ENCODE data around the gene PPP2R3A.
"Not testable (repeated sequence)": the region's sequence is repeated elsewhere in the genome, so short reads cannot be mapped to it uniquely, and the experiment has no call there.

Gene PPP2R3A

GRCh38 chr3:136105044-136105443 lies 139.5 kb downstream of the PPP2R3A start:
- DNase-seq = no peak

GRCh38 chr3:136106101-136106500 lies 140.6 kb downstream of the PPP2R3A start:
- DNase-seq = no peak

GRCh38 chr3:136109499-136109898 lies 144.0 kb downstream of the PPP2R3A start:
- DNase-seq = no peak

DNA sequence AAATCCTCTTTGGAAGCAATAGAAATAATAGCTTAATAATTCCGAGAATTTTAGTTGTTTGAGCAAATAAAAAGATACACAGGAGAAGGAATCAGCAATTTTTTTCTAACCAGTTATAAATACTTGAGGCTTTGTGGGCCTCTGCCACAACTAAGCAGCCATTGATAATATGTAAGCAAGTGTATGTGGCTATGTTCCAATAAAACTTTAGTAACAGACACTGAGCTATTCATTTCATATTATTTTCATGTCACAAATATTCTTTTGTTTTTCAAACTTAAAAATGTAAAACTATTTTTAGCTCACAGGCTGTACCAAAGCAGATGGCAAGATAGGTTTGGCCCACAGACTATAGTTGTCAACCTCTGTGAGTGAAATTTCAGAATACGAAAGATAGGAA lies 145.0 kb downstream of the PPP2R3A start:
- DNase-seq = no peak

- no peak for DNase-seq
Measured at GRCh38 chr3:136114421-136114820, 148.9 kb downstream of the PPP2R3A start.

DNA sequence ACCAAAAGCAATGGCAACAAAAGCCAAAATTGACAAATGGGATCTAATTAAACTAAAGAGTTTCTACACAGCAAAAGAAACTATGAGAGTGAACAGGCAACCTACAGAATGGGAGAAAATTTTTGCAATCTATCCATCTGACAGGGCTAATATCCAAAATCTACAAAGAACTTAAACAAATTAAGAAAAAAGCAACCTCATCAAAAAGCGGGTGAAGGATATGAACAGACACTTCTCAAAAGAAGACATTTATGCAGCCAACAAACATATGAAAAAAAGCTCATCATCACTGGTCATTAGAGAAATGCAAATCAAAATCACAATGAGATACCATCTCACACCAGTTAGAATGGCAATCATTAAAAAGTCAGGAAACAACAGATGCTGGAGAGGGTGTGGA lies 153.8 kb downstream of the PPP2R3A start:
- not testable (repeated sequence) for DNase-seq

DNA sequence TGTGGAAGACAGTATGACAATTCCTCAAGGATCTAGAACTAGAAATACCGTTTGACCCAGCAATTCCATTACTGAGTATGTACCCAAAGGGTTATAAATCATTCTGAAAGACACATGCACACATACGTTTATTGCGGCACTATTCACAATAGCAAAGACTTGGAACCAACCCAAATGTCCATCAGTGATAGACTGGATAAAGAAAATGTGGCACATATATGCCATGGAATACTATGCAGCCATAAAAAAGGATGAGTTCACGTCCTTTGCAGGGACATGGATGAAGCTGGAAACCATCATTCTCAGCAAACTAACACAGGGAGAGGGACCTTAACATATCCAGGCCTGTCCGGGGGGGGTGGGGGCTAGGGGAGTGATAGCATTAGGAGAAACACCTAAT lies 154.3 kb downstream of the PPP2R3A start:
- not testable (repeated sequence) for DNase-seq

GRCh38 chr3:136120373-136121348 lies 155.1 kb downstream of the PPP2R3A start:
- DNase-seq = no peak

- DNase-seq = no peak
Measured at GRCh38 chr3:136122006-136122405, 156.5 kb downstream of the PPP2R3A start.

- DNase-seq = not testable (repeated sequence)
Measured at GRCh38 chr3:136131647-136132046, 166.1 kb downstream of the PPP2R3A start.

GRCh38 chr3:136134091-136134490 lies 168.6 kb downstream of the PPP2R3A start:
- no peak for DNase-seq

DNA sequence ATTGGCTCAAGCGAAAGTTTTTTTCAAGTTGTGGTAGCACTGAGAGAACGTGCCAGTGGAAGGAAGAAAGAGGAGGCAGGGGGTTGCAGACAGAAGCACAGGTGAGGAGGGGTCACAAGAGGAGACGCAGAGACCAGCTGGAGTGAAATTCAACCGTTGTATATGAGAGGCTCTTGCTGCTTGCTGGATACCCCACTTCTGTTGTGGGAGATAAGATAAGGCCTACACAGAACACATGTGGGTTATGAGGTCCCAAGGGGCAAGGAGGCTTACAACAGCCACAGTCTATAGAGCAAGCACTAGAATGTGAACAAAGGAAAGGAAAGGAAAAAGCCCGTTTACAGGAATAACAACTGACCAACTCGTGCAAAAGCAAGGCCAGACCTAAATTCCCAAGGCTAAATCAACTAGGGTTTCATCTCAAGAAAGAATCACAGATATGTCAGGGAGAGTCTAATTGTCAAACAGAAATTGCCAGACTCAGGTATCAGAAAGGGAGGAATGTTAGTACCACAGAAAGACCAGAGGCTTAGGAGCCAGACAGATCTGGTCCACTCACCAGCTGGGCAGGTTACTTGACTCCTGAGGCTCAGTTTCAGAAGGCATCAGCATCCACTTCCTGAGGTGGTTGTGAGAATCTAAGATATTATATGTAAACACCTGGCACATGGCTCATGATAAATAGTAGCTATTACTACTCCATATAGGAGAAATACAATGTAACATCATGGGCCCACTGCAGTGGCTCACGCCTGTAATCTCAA lies 169.7 kb downstream of the PPP2R3A start:
- no peak for DNase-seq

GRCh38 chr3:136136454-136136853 lies 170.9 kb downstream of the PPP2R3A start:
- DNase-seq = no peak

GRCh38 chr3:136141291-136141785 lies 175.8 kb downstream of the PPP2R3A start:
- DNase-seq = no peak

- DNase-seq = no peak
Measured at GRCh38 chr3:136141891-136142290, 176.4 kb downstream of the PPP2R3A start.

GRCh38 chr3:136142592-136142991 lies 177.1 kb downstream of the PPP2R3A start:
- no peak for DNase-seq

- not testable (repeated sequence) for DNase-seq
Measured at GRCh38 chr3:136144397-136144796, 178.9 kb downstream of the PPP2R3A start.

- no peak for DNase-seq
Measured at GRCh38 chr3:136146981-136147729, 181.6 kb downstream of the PPP2R3A start.

DNA sequence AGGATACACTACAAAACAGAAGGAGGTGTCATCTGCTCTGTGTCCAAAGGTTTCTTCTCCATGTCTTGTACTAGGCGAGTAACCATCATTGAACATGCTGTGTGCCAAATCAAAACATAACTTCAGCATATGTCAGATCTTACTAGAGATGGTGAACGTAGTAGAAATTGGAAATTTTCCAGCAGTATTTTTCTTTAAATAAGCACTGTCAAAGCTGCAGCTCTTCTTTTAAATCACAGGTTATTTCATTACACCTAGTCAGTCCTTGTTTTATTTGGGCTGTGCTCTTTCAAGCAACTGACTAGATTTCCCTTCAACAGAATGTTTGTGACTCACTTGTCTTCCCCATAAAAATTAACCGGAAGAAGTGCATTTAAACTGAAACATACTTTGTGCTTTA lies 184.1 kb downstream of the PPP2R3A start:
- no peak for DNase-seq

- DNase-seq = no peak
Measured at GRCh38 chr3:136151219-136151618, 185.7 kb downstream of the PPP2R3A start.

DNA sequence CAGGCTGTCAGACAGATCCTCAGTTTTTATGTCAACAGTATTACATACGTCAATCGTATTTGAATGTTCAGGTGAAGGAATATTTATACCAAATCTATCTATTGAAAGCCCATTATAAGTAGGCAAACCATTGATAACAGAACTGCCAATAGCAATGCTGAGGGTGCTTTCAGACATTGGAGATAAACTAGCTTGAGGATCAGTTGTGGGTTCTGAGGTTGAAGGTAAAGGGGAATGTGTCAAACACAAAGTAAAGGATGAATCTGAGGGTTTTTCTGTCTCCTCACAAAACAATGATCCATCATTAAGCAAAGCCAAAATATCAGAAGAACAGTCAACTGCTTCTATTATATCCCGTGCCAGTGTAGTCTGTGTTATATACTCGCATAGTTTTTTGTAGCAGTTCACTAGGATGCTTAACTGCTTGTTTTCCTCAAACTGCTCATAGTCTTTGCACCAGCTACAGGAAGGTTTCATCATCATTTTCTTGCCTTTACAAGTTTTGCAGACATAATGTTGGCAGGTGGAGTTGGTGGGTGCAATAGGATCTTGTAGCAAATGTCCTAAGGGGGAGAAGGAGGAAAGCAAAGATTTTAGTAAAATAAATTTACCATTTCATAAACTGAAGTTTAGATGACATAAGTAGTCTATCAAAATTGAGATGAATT lies 186.8 kb downstream of the PPP2R3A start:
- no peak for DNase-seq

DNA sequence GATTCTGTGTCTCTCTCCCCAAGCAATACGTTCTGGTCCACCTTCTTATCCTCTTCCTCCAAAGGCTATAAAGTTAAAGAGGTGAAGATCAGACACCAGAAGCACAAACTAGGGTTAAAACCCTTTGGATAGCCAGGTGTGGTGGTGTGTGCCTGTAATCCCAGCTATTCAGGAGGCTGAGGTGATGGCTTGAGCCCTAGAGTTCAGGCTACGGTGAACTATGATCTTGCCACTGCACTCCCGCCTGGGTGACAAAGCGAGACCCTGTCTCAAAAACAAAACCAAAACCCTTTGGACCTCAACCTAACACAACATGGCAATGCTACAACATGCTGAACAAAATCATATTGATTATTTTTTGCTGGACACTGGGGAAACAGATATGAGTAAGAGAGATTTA lies 187.4 kb downstream of the PPP2R3A start:
- no peak for DNase-seq
